Measurements from ENCODE around the gene GPR152. TPM values are rescaled to one million over a fixed set of nuclear protein-coding genes. Genes with fewer than 3 reads are reported as not detected.
"Not testable (repeated sequence)": the region's sequence is repeated elsewhere in the genome, so short reads cannot be mapped to it uniquely, and the experiment has no call there.

GPR152 gene
- total RNA-seq, 1 experiment from 2014 or later: not detected

DNA sequence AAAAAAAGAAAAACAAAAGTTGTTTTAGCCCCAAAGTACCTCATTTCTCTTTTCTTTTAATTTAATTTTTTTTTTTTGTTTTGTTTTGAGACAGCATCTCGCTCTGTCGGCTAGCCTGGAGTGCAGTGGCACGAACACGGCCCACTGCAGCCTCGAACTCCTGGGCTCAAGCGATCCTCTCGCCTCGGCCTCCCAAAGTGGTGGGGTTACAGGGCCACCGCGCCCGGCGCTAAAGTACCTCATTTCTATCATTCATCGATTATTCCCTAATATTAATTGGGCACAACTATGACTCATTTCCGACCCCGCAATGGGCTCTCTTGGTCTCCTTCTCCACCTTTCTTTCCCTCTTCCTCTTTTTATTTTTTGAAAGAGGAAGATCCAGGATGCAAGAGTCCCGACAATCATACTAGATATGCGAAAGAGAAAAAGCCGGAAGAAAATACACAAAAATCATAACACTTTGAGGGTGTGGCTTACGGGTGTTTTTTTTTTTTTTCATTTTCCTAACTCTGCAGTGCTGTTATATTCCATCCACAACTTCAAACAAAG is 29.8 kb upstream of the GPR152 start:
- ChIA-PET POLR2A (interaction anchor here (0.7 to 1.0 kb wide), 2 partner anchors 13 to 81 kb away, joined by 3 to 9 read pairs; partner anchors contain the start of genes PPP1CA and TMEM134), RAD21 (ENCODE audit: low non-redundant PET in 1 of 2, low total read pairs in 2 of 2, uncharacterized antibody in 2 of 2, unreplicated experiment in 2 of 2) (interaction anchor here in 1 of 2 experiments (1.1 kb wide), 1 partner anchor 81 kb away, joined by 4 read pairs; the partner anchor contains the start of gene PPP1CA), CTCF (interaction anchor here (1.0 kb wide), 1 partner anchor 81 kb away, joined by 4 read pairs; the partner anchor contains the start of gene PPP1CA)
- H3K27ac ChIP-seq (ENCODE audit: low read depth, low read length): peak overlapping the region; percentile 46; the same call in 1 of the 2 replicates
- H3K4me2 ChIP-seq (ENCODE audit: low read length): peak overlapping the region; percentile 83
- peaks cover 7 to 28% of the 10 kb centered on the region in 2 experiments; a peak in 3 of 4 replicates for H3K4me1 ChIP-seq (ENCODE audit: control insufficient read depth in 1 of 2, insufficient read depth in 2 of 2, low read length in 2 of 2)
- H3K27me3 ChIP-seq (ENCODE audit: insufficient read depth, low read length): no peaks in the 10 kb centered on the region
- H3K79me2 ChIP-seq (ENCODE audit: insufficient read depth, low read length): peaks cover 7% of the 10 kb centered on the region; the same call in 1 of the 2 replicates
- DNase-seq (ENCODE audit: low read depth, low spot score): no peak
- TF ChIP-seq ZNF274 (IDR thresholded peaks at IDR 0.05; ENCODE audit: low read depth, low read length) (no peak), SRF (IDR thresholded peaks at IDR 0.05; ENCODE audit: low read depth) (no peak), EZH2 (IDR thresholded peaks at IDR 0.05) (no peak), YY1 (IDR thresholded peaks at IDR 0.05; ENCODE audit: extremely low read depth, insufficient replicate concordance, low read depth, low read length) (no peak), CBX3 (IDR thresholded peaks at IDR 0.05; ENCODE audit: low read depth) (no peak), ELF1 (IDR thresholded peaks at IDR 0.05; ENCODE audit: borderline replicate concordance, low read depth) (no peak), FOSL1 (IDR thresholded peaks at IDR 0.05; ENCODE audit: low read depth) (no peak), CEBPB (IDR thresholded peaks at IDR 0.05; ENCODE audit: low read depth) (no peak), TCF7L2 (IDR thresholded peaks at IDR 0.05; ENCODE audit: borderline replicate concordance, extremely low read depth, insufficient read depth, insufficient read length) (no peak), SP1 (IDR thresholded peaks at IDR 0.05; ENCODE audit: low read depth) (no peak), SIN3A (IDR thresholded peaks at IDR 0.05; ENCODE audit: low read depth) (no peak)
- BruUV-seq (replicated peaks): TSS peak; percentile 84
- H3K9me3 ChIP-seq (ENCODE audit: control insufficient read depth in 1 of 2, insufficient read depth in 1 of 2, low read depth in 1 of 2, low read length in 2 of 2): no peaks in the 10 kb centered on the region
- peak overlapping the region; percentile 56 for H3K9ac ChIP-seq (ENCODE audit: low read length)
- H4K20me1 ChIP-seq (ENCODE audit: insufficient read depth): no peaks in the 10 kb centered on the region
- ATAC-seq: peak; percentile 8
- H3K36me3 ChIP-seq (ENCODE audit: control insufficient read depth in 1 of 2, insufficient read depth in 2 of 2, low read length in 2 of 2): no peaks in the 10 kb centered on the region
- no peaks in the 10 kb centered on the region for H3K9me2 ChIP-seq (ENCODE audit: insufficient read depth)
- H3K4me3 ChIP-seq (replicated peaks in 1 of 2; ENCODE audit: low read depth in 1 of 2, low read length in 2 of 2): peak overlapping the region; percentile 51 to 61
- peak overlapping the region; percentile 95 for H2AFZ ChIP-seq (ENCODE audit: low read depth, low read length, poor library complexity, severe bottlenecking)
- intact Hi-C loops (cut with micrococcal nuclease): no loop called here

DNA sequence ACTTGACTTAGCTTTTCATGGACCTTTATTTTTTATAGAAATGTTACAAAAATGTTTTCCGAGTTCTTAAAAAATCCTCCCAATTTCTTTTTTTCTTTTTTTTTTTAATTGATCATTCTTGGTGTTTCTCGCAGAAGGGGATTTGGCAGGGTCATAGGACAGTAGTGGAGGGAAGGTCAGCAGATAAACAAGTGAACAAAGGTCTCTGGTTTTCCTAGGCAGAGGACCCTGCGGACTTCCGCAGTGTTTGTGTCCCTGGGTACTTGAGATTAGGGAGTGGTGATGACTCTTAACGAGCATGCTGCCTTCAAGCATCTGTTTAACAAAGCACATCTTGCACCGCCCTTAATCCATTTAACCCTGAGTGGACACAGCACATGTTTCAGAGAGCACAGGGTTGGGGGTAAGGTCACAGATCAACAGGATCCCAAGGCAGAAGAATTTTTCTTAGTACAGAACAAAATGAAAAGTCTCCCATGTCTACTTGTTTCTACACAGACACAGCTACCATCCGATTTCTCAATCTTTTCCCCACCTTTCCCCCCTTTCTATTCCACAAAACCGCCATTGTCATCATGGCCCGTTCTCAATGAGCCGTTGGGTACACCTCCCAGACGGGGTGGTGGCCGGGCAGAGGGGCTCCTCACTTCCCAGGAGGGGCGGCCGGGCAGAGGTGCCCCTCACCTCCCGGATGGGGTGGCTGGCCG is 25.0 kb upstream of the GPR152 start:
- H3K9me2 ChIP-seq (ENCODE audit: insufficient read depth); H3K4me2 ChIP-seq (ENCODE audit: low read length); ATAC-seq; H3K79me2 ChIP-seq (ENCODE audit: insufficient read depth, low read length); H2AFZ ChIP-seq (ENCODE audit: low read depth, low read length, poor library complexity, severe bottlenecking); H3K27me3 ChIP-seq (ENCODE audit: insufficient read depth, low read length); POLR2A ChIA-PET; RAD21 ChIA-PET (ENCODE audit: low non-redundant PET in 1 of 2, low total read pairs in 2 of 2, uncharacterized antibody in 2 of 2, unreplicated experiment in 2 of 2); BruUV-seq (replicated peaks); H4K20me1 ChIP-seq (ENCODE audit: insufficient read depth); H3K4me3 ChIP-seq (replicated peaks in 1 of 2; ENCODE audit: low read depth in 1 of 2, low read length in 2 of 2); H3K4me1 ChIP-seq (ENCODE audit: control insufficient read depth in 1 of 2, insufficient read depth in 2 of 2, low read length in 2 of 2); DNase-seq (ENCODE audit: low read depth, low spot score); H3K9me3 ChIP-seq (ENCODE audit: control insufficient read depth in 1 of 2, insufficient read depth in 1 of 2, low read depth in 1 of 2, low read length in 2 of 2); H3K36me3 ChIP-seq (ENCODE audit: control insufficient read depth in 1 of 2, insufficient read depth in 2 of 2, low read length in 2 of 2); H3K27ac ChIP-seq (ENCODE audit: low read depth, low read length); H3K9ac ChIP-seq (ENCODE audit: low read length); intact Hi-C loops (cut with micrococcal nuclease): not testable (repeated sequence)
- CTCF ChIA-PET: interaction anchor here (0.7 kb wide), 1 partner anchor 96 kb away, joined by 3 read pairs; no protein-coding TSS in a partner anchor

DNA sequence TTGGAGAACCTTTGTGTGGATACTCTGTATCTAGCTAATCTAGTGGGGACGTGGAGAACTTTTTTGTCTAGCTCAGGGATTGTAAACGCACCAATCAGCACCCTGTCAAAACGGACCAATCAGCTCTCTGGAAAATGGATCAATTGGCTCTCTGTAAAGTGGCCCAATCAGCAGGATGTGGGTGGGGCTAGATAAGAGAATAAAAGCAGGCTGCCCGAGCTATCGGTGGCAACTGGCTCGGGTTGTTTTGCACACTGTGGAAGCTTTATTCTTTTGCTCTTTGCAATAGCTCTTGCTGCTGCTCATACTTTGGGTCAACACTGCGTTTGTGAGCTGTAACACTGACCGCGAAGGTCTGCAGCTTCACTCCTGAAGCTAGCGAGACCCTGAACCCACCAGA is 24.2 kb upstream of the GPR152 start:
- BruUV-seq (replicated peaks); H3K4me2 ChIP-seq (ENCODE audit: low read length); H3K9me3 ChIP-seq (ENCODE audit: control insufficient read depth in 1 of 2, insufficient read depth in 1 of 2, low read depth in 1 of 2, low read length in 2 of 2); H4K20me1 ChIP-seq (ENCODE audit: insufficient read depth); H3K4me1 ChIP-seq (ENCODE audit: control insufficient read depth in 1 of 2, insufficient read depth in 2 of 2, low read length in 2 of 2); H3K9me2 ChIP-seq (ENCODE audit: insufficient read depth); H3K27ac ChIP-seq (ENCODE audit: low read depth, low read length); ATAC-seq; POLR2A ChIA-PET; H3K4me3 ChIP-seq (replicated peaks in 1 of 2; ENCODE audit: low read depth in 1 of 2, low read length in 2 of 2); RAD21 ChIA-PET (ENCODE audit: low non-redundant PET in 1 of 2, low total read pairs in 2 of 2, uncharacterized antibody in 2 of 2, unreplicated experiment in 2 of 2); DNase-seq (ENCODE audit: low read depth, low spot score); H3K36me3 ChIP-seq (ENCODE audit: control insufficient read depth in 1 of 2, insufficient read depth in 2 of 2, low read length in 2 of 2); H3K79me2 ChIP-seq (ENCODE audit: insufficient read depth, low read length); H2AFZ ChIP-seq (ENCODE audit: low read depth, low read length, poor library complexity, severe bottlenecking); H3K9ac ChIP-seq (ENCODE audit: low read length); H3K27me3 ChIP-seq (ENCODE audit: insufficient read depth, low read length); intact Hi-C loops (cut with micrococcal nuclease): not testable (repeated sequence)
- CTCF ChIA-PET: interaction anchor here (0.7 kb wide), 1 partner anchor 95 kb away, joined by 3 read pairs; no protein-coding TSS in a partner anchor

Measured in HCT116 (cell line).